Measurements from ENCODE around the gene EHD4.

EHD4 gene

GRCh38 chr15:41887893-41888292 is 84.5 kb downstream of the EHD4 start:
- Histone ChIP-seq H3K4me3 (ENCODE audit: low read length) (no peak overlapping the region), H2AFZ (ENCODE audit: low read depth, low read length) (no peak overlapping the region), H3K4me1 (ENCODE audit: low read length) (no peaks in the 10 kb centered on the region), H4K20me1 (ENCODE audit: insufficient read depth, low read length) (no peaks in the 10 kb centered on the region), H3K79me2 (ENCODE audit: low read length) (no peaks in the 10 kb centered on the region), H3K36me3 (replicated peaks; ENCODE audit: low read depth, low read length) (no peaks in the 10 kb centered on the region), H3K27ac (ENCODE audit: low read length) (no peak overlapping the region), H3K27me3 (ENCODE audit: low read depth, low read length) (no peaks in the 10 kb centered on the region), H3K9me3 (ENCODE audit: insufficient read depth, low read length) (no peaks in the 10 kb centered on the region), H3K4me2 (ENCODE audit: low read length) (no peak overlapping the region), H3K9ac (ENCODE audit: low read length) (no peak overlapping the region)
- no peak for TF ChIP-seq EZH2phosphoT487 (IDR thresholded peaks at IDR 0.05; ENCODE audit: low read depth)

GRCh38 chr15:41887161-41887560 is 85.2 kb downstream of the EHD4 start:
- TF ChIP-seq EZH2phosphoT487 (IDR thresholded peaks at IDR 0.05; ENCODE audit: low read depth) (no peak), CTCF (IDR thresholded peaks at IDR 0.05; ENCODE audit: low read depth, low read length) (no peak)
- no peaks in the 10 kb centered on the region for H3K27me3 ChIP-seq (ENCODE audit: low read depth, low read length)
- H4K20me1 ChIP-seq (ENCODE audit: insufficient read depth, low read length): no peaks in the 10 kb centered on the region

GRCh38 chr15:41886741-41887140 is 85.6 kb downstream of the EHD4 start:
- H3K27ac ChIP-seq (ENCODE audit: low read length): no peak overlapping the region
- H3K36me3 ChIP-seq (replicated peaks; ENCODE audit: low read depth, low read length): no peaks in the 10 kb centered on the region
- no peak overlapping the region for H3K4me2 ChIP-seq (ENCODE audit: low read length)
- H2AFZ ChIP-seq (ENCODE audit: low read depth, low read length): no peak overlapping the region
- H3K79me2 ChIP-seq (ENCODE audit: low read length): no peaks in the 10 kb centered on the region
- no peak overlapping the region for H3K9ac ChIP-seq (ENCODE audit: low read length)
- TF ChIP-seq EZH2phosphoT487 (IDR thresholded peaks at IDR 0.05; ENCODE audit: low read depth): no peak
- TF ChIP-seq CTCF (IDR thresholded peaks at IDR 0.05; ENCODE audit: low read depth, low read length): no peak
- H4K20me1 ChIP-seq (ENCODE audit: insufficient read depth, low read length): no peaks in the 10 kb centered on the region
- no peaks in the 10 kb centered on the region for H3K27me3 ChIP-seq (ENCODE audit: low read depth, low read length)
- no peaks in the 10 kb centered on the region for H3K4me1 ChIP-seq (ENCODE audit: low read length)
- no peaks in the 10 kb centered on the region for H3K9me3 ChIP-seq (ENCODE audit: insufficient read depth, low read length)
- H3K4me3 ChIP-seq (ENCODE audit: low read length): no peak overlapping the region

More at GRCh38 chr15:41887161-41887560, 85.2 kb downstream of the EHD4 start:
- no peaks in the 10 kb centered on the region for H3K9me3 ChIP-seq (ENCODE audit: insufficient read depth, low read length)
- no peak overlapping the region for H2AFZ ChIP-seq (ENCODE audit: low read depth, low read length)
- no peaks in the 10 kb centered on the region for H3K79me2 ChIP-seq (ENCODE audit: low read length)
- no peak overlapping the region for H3K27ac ChIP-seq (ENCODE audit: low read length)
- no peaks in the 10 kb centered on the region for H3K36me3 ChIP-seq (replicated peaks; ENCODE audit: low read depth, low read length)
- no peak overlapping the region for H3K9ac ChIP-seq (ENCODE audit: low read length)
- H3K4me2 ChIP-seq (ENCODE audit: low read length): no peak overlapping the region
- no peak overlapping the region for H3K4me3 ChIP-seq (ENCODE audit: low read length)
- H3K4me1 ChIP-seq (ENCODE audit: low read length): no peaks in the 10 kb centered on the region

- Histone ChIP-seq H3K9me3 (ENCODE audit: insufficient read depth, low read length) (no peaks in the 10 kb centered on the region), H3K4me3 (ENCODE audit: low read length) (no peak overlapping the region), H3K27me3 (ENCODE audit: low read depth, low read length) (no peaks in the 10 kb centered on the region), H3K4me2 (ENCODE audit: low read length) (no peak overlapping the region), H4K20me1 (ENCODE audit: insufficient read depth, low read length) (no peaks in the 10 kb centered on the region), H3K79me2 (ENCODE audit: low read length) (no peaks in the 10 kb centered on the region), H3K27ac (ENCODE audit: low read length) (no peak overlapping the region), H3K4me1 (ENCODE audit: low read length) (no peaks in the 10 kb centered on the region), H2AFZ (ENCODE audit: low read depth, low read length) (no peak overlapping the region), H3K9ac (ENCODE audit: low read length) (no peak overlapping the region), H3K36me3 (replicated peaks; ENCODE audit: low read depth, low read length) (no peaks in the 10 kb centered on the region)
- TF ChIP-seq EZH2phosphoT487 (IDR thresholded peaks at IDR 0.05; ENCODE audit: low read depth): no peak
Observed at GRCh38 chr15:41885841-41886240, 86.5 kb downstream of the EHD4 start.

- Histone ChIP-seq H3K79me2 (ENCODE audit: low read length) (no peaks in the 10 kb centered on the region), H3K4me3 (ENCODE audit: low read length) (no peak overlapping the region), H3K27ac (ENCODE audit: low read length) (no peak overlapping the region), H3K9me3 (ENCODE audit: insufficient read depth, low read length) (no peaks in the 10 kb centered on the region), H3K9ac (ENCODE audit: low read length) (no peak overlapping the region), H4K20me1 (ENCODE audit: insufficient read depth, low read length) (no peaks in the 10 kb centered on the region), H2AFZ (ENCODE audit: low read depth, low read length) (no peak overlapping the region), H3K4me1 (ENCODE audit: low read length) (no peaks in the 10 kb centered on the region), H3K4me2 (ENCODE audit: low read length) (no peak overlapping the region), H3K36me3 (replicated peaks; ENCODE audit: low read depth, low read length) (no peaks in the 10 kb centered on the region), H3K27me3 (ENCODE audit: low read depth, low read length) (no peaks in the 10 kb centered on the region)
- TF ChIP-seq EZH2phosphoT487 (IDR thresholded peaks at IDR 0.05; ENCODE audit: low read depth): no peak
- no peak for TF ChIP-seq CTCF (IDR thresholded peaks at IDR 0.05; ENCODE audit: low read depth, low read length)
Observed at GRCh38 chr15:41885321-41885720, 87.0 kb downstream of the EHD4 start.
